Measurements from ENCODE around the gene ARHGEF40.

DNA sequence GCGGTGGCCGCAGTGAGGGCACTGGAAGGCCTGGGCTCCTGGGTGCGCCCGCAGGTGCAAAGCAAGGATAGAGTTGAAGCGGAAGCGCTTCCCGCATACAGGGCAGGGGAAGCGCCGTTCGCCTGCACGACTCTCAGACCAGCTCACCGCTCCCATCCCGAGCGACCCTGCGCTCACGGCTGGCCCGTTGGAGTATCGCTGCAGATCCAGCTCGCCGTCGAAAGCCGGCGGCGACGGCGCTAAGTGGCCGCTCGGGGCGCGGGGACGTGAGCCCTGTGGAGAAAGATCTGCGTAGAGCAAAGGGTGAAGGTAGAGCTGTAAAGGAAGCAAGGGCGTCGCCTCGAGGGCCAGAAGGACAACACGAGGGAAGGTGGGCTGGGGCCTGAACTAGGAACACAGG lies 22.9 kb downstream of the ARHGEF40 start:
- TF ChIP-seq, protein P1, sequence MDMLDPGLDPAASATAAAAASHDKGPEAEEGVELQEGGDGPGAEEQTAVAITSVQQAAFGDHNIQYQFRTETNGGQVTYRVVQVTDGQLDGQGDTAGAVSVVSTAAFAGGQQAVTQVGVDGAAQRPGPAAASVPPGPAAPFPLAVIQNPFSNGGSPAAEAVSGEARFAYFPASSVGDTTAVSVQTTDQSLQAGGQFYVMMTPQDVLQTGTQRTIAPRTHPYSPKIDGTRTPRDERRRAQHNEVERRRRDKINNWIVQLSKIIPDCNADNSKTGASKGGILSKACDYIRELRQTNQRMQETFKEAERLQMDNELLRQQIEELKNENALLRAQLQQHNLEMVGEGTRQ (CRISPR knock-in tag; IDR thresholded peaks at IDR 0.05), result no peak
- TF ChIP-seq FOXP1 (CRISPR knock-in tag; IDR thresholded peaks at IDR 0.05; ENCODE audit: borderline replicate concordance) (no peak), ZNF263 (CRISPR knock-in tag; IDR thresholded peaks at IDR 0.05; ENCODE audit: low read depth) (no peak), ZNF121 (CRISPR knock-in tag; IDR thresholded peaks at IDR 0.05) (no peak)
- TF ChIP-seq, protein P2, sequence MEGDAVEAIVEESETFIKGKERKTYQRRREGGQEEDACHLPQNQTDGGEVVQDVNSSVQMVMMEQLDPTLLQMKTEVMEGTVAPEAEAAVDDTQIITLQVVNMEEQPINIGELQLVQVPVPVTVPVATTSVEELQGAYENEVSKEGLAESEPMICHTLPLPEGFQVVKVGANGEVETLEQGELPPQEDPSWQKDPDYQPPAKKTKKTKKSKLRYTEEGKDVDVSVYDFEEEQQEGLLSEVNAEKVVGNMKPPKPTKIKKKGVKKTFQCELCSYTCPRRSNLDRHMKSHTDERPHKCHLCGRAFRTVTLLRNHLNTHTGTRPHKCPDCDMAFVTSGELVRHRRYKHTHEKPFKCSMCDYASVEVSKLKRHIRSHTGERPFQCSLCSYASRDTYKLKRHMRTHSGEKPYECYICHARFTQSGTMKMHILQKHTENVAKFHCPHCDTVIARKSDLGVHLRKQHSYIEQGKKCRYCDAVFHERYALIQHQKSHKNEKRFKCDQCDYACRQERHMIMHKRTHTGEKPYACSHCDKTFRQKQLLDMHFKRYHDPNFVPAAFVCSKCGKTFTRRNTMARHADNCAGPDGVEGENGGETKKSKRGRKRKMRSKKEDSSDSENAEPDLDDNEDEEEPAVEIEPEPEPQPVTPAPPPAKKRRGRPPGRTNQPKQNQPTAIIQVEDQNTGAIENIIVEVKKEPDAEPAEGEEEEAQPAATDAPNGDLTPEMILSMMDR (IDR thresholded peaks at IDR 0.05), result no peak
- TF ChIP-seq, protein P3, sequence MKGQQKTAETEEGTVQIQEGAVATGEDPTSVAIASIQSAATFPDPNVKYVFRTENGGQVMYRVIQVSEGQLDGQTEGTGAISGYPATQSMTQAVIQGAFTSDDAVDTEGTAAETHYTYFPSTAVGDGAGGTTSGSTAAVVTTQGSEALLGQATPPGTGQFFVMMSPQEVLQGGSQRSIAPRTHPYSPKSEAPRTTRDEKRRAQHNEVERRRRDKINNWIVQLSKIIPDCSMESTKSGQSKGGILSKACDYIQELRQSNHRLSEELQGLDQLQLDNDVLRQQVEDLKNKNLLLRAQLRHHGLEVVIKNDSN (CRISPR knock-in tag; IDR thresholded peaks at IDR 0.05), result no peak
- TF ChIP-seq, protein P4, sequence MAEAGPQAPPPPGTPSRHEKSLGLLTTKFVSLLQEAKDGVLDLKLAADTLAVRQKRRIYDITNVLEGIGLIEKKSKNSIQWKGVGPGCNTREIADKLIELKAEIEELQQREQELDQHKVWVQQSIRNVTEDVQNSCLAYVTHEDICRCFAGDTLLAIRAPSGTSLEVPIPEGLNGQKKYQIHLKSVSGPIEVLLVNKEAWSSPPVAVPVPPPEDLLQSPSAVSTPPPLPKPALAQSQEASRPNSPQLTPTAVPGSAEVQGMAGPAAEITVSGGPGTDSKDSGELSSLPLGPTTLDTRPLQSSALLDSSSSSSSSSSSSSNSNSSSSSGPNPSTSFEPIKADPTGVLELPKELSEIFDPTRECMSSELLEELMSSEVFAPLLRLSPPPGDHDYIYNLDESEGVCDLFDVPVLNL (CRISPR knock-in tag; IDR thresholded peaks at IDR 0.05; ENCODE audit: borderline replicate concordance, low read depth), result no peak

All from WTC11 (cell line).